ENCODE results near the gene C9orf40. TPM values are rescaled to one million over a fixed set of nuclear protein-coding genes. Genes with fewer than 3 reads are reported as not detected.

Gene C9orf40
- total RNA-seq, 3 donors from 2014 or later (not counting 1 experiment from before 2014, with no cell fraction given) = 1.8 to 3.9 (median 3.6) TPM

DNA sequence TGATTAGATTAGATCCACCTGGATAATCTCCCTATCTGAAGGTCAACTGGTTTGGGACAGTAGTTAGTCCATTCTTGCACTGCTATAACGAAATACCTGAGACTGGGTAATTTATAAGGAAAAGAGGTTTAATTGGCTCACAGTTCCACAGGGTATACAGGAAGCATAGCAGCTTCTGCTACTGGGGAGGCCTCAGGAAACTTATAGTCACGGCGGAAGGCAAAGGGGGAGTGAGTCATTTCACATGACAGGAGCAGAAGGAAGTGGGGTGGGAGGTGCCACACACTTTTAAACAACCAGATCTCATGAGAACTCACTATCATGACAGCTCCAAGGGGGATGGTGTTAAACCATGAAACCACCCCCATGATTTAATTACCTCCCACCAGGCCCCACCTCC is 9.9 kb downstream of the C9orf40 start:
- H3K4me3 Mint-ChIP-seq = peak overlapping the region; percentile 43
- Histone ChIP-seq H3K36me3 (ENCODE audit: control insufficient read depth, insufficient read depth, low read length) (no peaks in the 10 kb centered on the region), H3K9me3 (ENCODE audit: control insufficient read depth, insufficient read depth, low read length) (no peaks in the 10 kb centered on the region), H3K27me3 (ENCODE audit: control insufficient read depth, insufficient read depth, low read length) (no peaks in the 10 kb centered on the region), H3K4me3 (ENCODE audit: low read length) (no peak overlapping the region), H3K4me1 (ENCODE audit: control insufficient read depth, insufficient read depth, low read length) (peaks cover 3% of the 10 kb centered on the region), H3K27ac (ENCODE audit: low read length) (no peak overlapping the region)
- H3K27ac Mint-ChIP-seq = peak overlapping the region; percentile 66 to 78
- ATAC-seq (peak; percentile 71 to 95 (median 95)), DNase-seq (peak; percentile 14 to 38)
- H3K36me3 Mint-ChIP-seq = peaks cover 2% of the 10 kb centered on the region
- 45% methylated on average over 3 of the region's 3 CpGs for WGBS (ENCODE audit: insufficient coverage)
- H3K4me1 Mint-ChIP-seq = peaks cover 29 to 34% of the 10 kb centered on the region in 2 donors
- peaks cover 0 to 4% of the 10 kb centered on the region in 2 donors for H3K27me3 Mint-ChIP-seq (ENCODE audit: low read depth in 2 of 2)
- TF ChIP-seq, protein P1, sequence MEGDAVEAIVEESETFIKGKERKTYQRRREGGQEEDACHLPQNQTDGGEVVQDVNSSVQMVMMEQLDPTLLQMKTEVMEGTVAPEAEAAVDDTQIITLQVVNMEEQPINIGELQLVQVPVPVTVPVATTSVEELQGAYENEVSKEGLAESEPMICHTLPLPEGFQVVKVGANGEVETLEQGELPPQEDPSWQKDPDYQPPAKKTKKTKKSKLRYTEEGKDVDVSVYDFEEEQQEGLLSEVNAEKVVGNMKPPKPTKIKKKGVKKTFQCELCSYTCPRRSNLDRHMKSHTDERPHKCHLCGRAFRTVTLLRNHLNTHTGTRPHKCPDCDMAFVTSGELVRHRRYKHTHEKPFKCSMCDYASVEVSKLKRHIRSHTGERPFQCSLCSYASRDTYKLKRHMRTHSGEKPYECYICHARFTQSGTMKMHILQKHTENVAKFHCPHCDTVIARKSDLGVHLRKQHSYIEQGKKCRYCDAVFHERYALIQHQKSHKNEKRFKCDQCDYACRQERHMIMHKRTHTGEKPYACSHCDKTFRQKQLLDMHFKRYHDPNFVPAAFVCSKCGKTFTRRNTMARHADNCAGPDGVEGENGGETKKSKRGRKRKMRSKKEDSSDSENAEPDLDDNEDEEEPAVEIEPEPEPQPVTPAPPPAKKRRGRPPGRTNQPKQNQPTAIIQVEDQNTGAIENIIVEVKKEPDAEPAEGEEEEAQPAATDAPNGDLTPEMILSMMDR (IDR thresholded peaks at IDR 0.05) = no peak
- intact Hi-C loops (cut with micrococcal nuclease) = no loop called here
- H3K9me3 Mint-ChIP-seq = peaks cover 0 to 3% of the 10 kb centered on the region in 2 donors

DNA sequence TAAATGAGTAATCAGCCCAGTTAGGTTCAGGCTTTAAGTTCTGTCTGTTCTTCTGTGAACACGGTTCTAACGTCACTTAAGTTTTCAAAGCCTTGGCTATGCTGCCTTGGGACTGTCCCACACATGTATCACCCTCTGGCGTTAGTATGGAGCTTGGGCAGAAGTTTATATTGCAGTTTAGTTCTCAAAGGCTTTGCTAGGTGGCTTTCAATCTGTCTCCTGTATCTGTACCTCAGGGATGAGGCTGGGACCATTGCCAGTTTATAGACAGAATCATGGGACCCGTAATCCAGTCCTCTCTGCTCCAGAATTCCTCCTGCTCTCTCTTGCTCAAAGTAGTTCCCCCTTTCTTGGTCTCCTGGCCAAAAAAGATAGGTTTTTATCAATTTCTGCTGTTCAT is 12.1 kb downstream of the C9orf40 start:
- Mint-ChIP-seq H3K27me3 (ENCODE audit: low read depth in 2 of 2) (peaks cover 0 to 4% of the 10 kb centered on the region in 2 donors), H3K36me3 (no peaks in the 10 kb centered on the region), H3K4me1 (peaks cover 14 to 20% of the 10 kb centered on the region in 2 donors), H3K9me3 (peaks cover 0 to 3% of the 10 kb centered on the region in 2 donors), H3K4me3 (no peak overlapping the region), H3K27ac (no peak overlapping the region)
- ATAC-seq (no peak), DNase-seq (no peak)
- Histone ChIP-seq H3K9me3 (ENCODE audit: control insufficient read depth, insufficient read depth, low read length) (no peaks in the 10 kb centered on the region), H3K27me3 (ENCODE audit: control insufficient read depth, insufficient read depth, low read length) (no peaks in the 10 kb centered on the region), H3K4me3 (ENCODE audit: low read length) (no peak overlapping the region), H3K36me3 (ENCODE audit: control insufficient read depth, insufficient read depth, low read length) (no peaks in the 10 kb centered on the region), H3K4me1 (ENCODE audit: control insufficient read depth, insufficient read depth, low read length) (peaks cover 3% of the 10 kb centered on the region), H3K27ac (ENCODE audit: low read length) (no peak overlapping the region)
- 93% methylated on average over 4 of the region's 4 CpGs for WGBS (ENCODE audit: insufficient coverage)
- TF ChIP-seq, protein P1 (IDR thresholded peaks at IDR 0.05) = no peak
- intact Hi-C loops (cut with micrococcal nuclease) = no loop called here

DNA sequence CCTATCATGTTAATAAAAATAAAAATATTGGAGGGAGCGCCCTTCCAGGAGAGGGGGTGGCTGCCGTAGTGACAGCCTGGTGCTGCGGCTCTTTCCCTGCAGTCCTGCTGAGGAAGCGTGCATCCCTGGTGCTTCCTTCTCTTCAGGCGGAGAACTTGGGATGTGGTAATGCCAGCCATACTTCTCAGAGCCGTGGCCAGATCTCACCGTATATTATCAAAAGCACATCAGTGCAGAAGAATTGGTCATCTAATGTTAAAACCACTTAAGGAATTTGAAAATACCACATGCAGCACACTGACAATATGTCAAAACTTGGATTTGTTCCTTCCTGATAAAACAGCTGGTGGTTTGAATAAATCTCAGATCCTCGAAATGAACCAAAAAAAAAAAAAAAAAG is 17.7 kb downstream of the C9orf40 start:
- ATAC-seq = no peak
- Mint-ChIP-seq H3K4me1 (no peaks in the 10 kb centered on the region), H3K27me3 (ENCODE audit: low read depth in 2 of 2) (peaks cover 7 to 17% of the 10 kb centered on the region in 2 donors), H3K9me3 (no peaks in the 10 kb centered on the region), H3K36me3 (peaks cover 8% of the 10 kb centered on the region), H3K27ac (no peak overlapping the region), H3K4me3 (no peak overlapping the region)
- no peaks in the 10 kb centered on the region for H3K9me3 ChIP-seq (ENCODE audit: control insufficient read depth, insufficient read depth, low read length)
- TF ChIP-seq, protein P1 (IDR thresholded peaks at IDR 0.05) = no peak
- peaks cover 2% of the 10 kb centered on the region for H3K27me3 ChIP-seq (ENCODE audit: control insufficient read depth, insufficient read depth, low read length)
- WGBS (ENCODE audit: insufficient coverage) = 87% methylated on average over 8 of the region's 8 CpGs
- no peaks in the 10 kb centered on the region for H3K4me1 ChIP-seq (ENCODE audit: control insufficient read depth, insufficient read depth, low read length)
- intact Hi-C loops (cut with micrococcal nuclease) = no loop called here
- no peak overlapping the region for H3K4me3 ChIP-seq (ENCODE audit: low read length)
- no peaks in the 10 kb centered on the region for H3K36me3 ChIP-seq (ENCODE audit: control insufficient read depth, insufficient read depth, low read length)
- DNase-seq = no peak
- H3K27ac ChIP-seq (ENCODE audit: low read length) = no peak overlapping the region

DNA sequence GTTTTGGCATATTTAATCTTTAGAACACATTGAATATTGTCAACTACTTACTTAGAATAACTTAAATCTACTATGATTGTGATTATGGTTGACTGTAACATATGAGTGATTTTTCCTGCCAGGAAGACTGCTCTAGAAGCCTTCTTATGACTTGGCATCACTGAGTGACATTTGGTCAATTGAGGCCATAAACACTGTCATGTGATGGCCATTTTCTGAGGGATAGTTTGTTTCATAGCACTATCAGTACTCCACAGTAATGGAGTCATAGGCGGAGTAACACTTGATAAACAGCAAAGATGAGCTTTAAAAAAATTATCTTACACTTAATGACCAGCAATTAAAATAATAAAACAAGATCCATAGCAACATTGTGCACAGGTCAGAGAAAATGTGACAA is 31.0 kb downstream of the C9orf40 start:
- Mint-ChIP-seq H3K27me3 (ENCODE audit: low read depth in 2 of 2) (peaks cover 0 to 8% of the 10 kb centered on the region in 2 donors), H3K4me1 (no peaks in the 10 kb centered on the region), H3K9me3 (no peaks in the 10 kb centered on the region), H3K36me3 (no peaks in the 10 kb centered on the region), H3K4me3 (no peak overlapping the region), H3K27ac (no peak overlapping the region)
- H3K27me3 ChIP-seq (ENCODE audit: control insufficient read depth, insufficient read depth, low read length) = no peaks in the 10 kb centered on the region
- no peak for ATAC-seq
- no peak overlapping the region for H3K27ac ChIP-seq (ENCODE audit: low read length)
- H3K9me3 ChIP-seq (ENCODE audit: control insufficient read depth, insufficient read depth, low read length) = no peaks in the 10 kb centered on the region
- no peaks in the 10 kb centered on the region for H3K4me1 ChIP-seq (ENCODE audit: control insufficient read depth, insufficient read depth, low read length)
- no peak overlapping the region for H3K4me3 ChIP-seq (ENCODE audit: low read length)
- DNase-seq = no peak
- TF ChIP-seq, protein P1 (IDR thresholded peaks at IDR 0.05) = no peak
- intact Hi-C loops (cut with micrococcal nuclease) = no loop called here
- WGBS (ENCODE audit: insufficient coverage) = 56% methylated on average over 1 of the region's 1 CpG
- no peaks in the 10 kb centered on the region for H3K36me3 ChIP-seq (ENCODE audit: control insufficient read depth, insufficient read depth, low read length)

Data from natural killer cell (primary cell).